ENCODE results near the gene ALDOB. TPM values are rescaled to one million over a fixed set of nuclear protein-coding genes. Genes with fewer than 3 reads are reported as not detected.

Gene ALDOB
- total and polyA plus RNA-seq, 2 of the 8 experiments (the other 6 are each of a cell fraction or from before 2014, with no cell fraction given), result not detected

- no peak for TF ChIP-seq MAFK (IDR thresholded peaks at IDR 0.05; ENCODE audit: low read depth, low read length)
- no peak for TF ChIP-seq ATF3 (IDR thresholded peaks at IDR 0.05; ENCODE audit: insufficient read depth, low read depth, low read length)
Observed at GRCh38 chr9:101458963-101459631, 23.5 kb upstream of the ALDOB start (continued).
